Endothelial cell of umbilical vein (primary cell): ENCODE results near the gene EGLN1. TPM values are rescaled to one million over a fixed set of nuclear protein-coding genes. Genes with fewer than 3 reads are reported as not detected.

Experiments
- BruUV-seq: library from RNA; stranded (reverse); fragments of 400-500 nt; replicated peaks from 2 replicates; lab custom pipeline; 2021; lab: Mats Ljungman, UMichigan
- CTCF ChIA-PET: fragments of 300-600, 350-600 bp; sonication (Branson Sonifier 250); formaldehyde crosslinking; loops from one replicate; lab custom pipeline; 2021; ENCODE audit warnings: antibody characterized with exemption, inconsistent platforms; lab: Charles Lee
- POLR2A ChIA-PET: fragments of 300-600, 350-600 bp; sonication (Branson Sonifier 250); formaldehyde crosslinking; loops from one replicate; lab custom pipeline; 2021; ENCODE audit warnings: antibody characterized with exemption, inconsistent platforms; lab: Charles Lee
- DNase-seq: peaks from one replicate; pipeline ENCODE4 v3.0.0-alpha.2; 2011; ENCODE audit warnings: low read depth, low spot score
- FAIRE-seq: peaks from 2 replicates; lab custom pipeline; 2011; peaks lifted over from hg19 to GRCh38; lab: Jason Lieb, UNC
- H2AFZ ChIP-seq: 2 replicates; pipeline ENCODE4 v1.6.0; 2012; ENCODE audit warnings: low read depth, low read length, control low read depth, inconsistent platforms
- H3K27ac ChIP-seq: 2 replicates; pipeline ENCODE4 v1.5.1; 2011; ENCODE audit warnings: low read depth, mild to moderate bottlenecking, control low read depth, low read length, moderate library complexity; ENCODE audit not compliant: insufficient read depth
- H3K27me3 ChIP-seq, 2 experiments: 2 replicates each; pipeline versions ENCODE4 v1.6.0 to v1.6.1; 2011; ENCODE audit warnings: low read length in 2 of 2, mixed read lengths in 1 of 2; ENCODE audit not compliant: control insufficient read depth in 2 of 2, insufficient read depth in 2 of 2
- H3K36me3 ChIP-seq, 2 experiments: 2 replicates in 1 of 2; 3 replicates in 1 of 2; pipeline ENCODE4 v1.5.1; 2011; ENCODE audit warnings: low read length in 2 of 2, mild to moderate bottlenecking in 1 of 2, moderate library complexity in 1 of 2; ENCODE audit not compliant: control insufficient read depth in 2 of 2, insufficient read depth in 2 of 2; ENCODE audit errors: extremely low read depth in 1 of 2
- H3K4me1 ChIP-seq: 3 replicates; pipeline ENCODE4 v1.5.1; 2011; ENCODE audit warnings: mild to moderate bottlenecking, low read length; ENCODE audit not compliant: control insufficient read depth, insufficient read depth; ENCODE audit errors: extremely low read depth
- H3K4me2 ChIP-seq: 2 replicates; pipeline ENCODE4 v1.6.1; 2011; ENCODE audit warnings: low read length, control low read depth, mixed read lengths; ENCODE audit not compliant: insufficient read depth
- H3K4me3 ChIP-seq, 3 experiments: fragments of 200-600 bp in 1 of 3; sonication (generic), shearing (Covaris generic) in 1 of 3; replicated peaks in 1 of 3; 2 replicates each; pipeline ENCODE4 v1.5.1; 2011 to 2016; ENCODE audit warnings: control low read depth in 3 of 3, low read length in 3 of 3, mild to moderate bottlenecking in 2 of 3, inconsistent platforms in 1 of 3, low read depth in 1 of 3, moderate library complexity in 1 of 3; ENCODE audit not compliant: insufficient read depth in 1 of 3
- H3K79me2 ChIP-seq: 2 replicates; pipeline ENCODE4 v1.6.0; 2012; ENCODE audit warnings: low read length, inconsistent platforms; ENCODE audit not compliant: control insufficient read depth, insufficient read depth
- H3K9ac ChIP-seq: replicated peaks from 2 replicates; pipeline ENCODE3; 2011; ENCODE audit warnings: low read length, control low read depth; ENCODE audit not compliant: insufficient read depth; ENCODE audit errors: extremely low read depth
- H3K9me1 ChIP-seq: replicated peaks from 3 replicates; pipeline ENCODE4 v1.6.0; 2011; ENCODE audit warnings: mild to moderate bottlenecking, low read length; ENCODE audit not compliant: control insufficient read depth, insufficient read depth; ENCODE audit errors: extremely low read depth
- H3K9me3 ChIP-seq: replicated peaks from 2 replicates; pipeline ENCODE4 v1.5.1; 2012; ENCODE audit warnings: low read length, inconsistent platforms; ENCODE audit not compliant: control insufficient read depth, insufficient read depth
- H4K20me1 ChIP-seq: replicated peaks from 2 replicates; pipeline ENCODE3; 2011; ENCODE audit warnings: mild to moderate bottlenecking, low read length; ENCODE audit not compliant: control insufficient read depth, insufficient read depth; ENCODE audit errors: extremely low read depth
- EZH2 ChIP-seq: IDR thresholded peaks from 2 replicates; pipeline ENCODE4 v1.6.1; 2012; ENCODE audit warnings: borderline replicate concordance, low read depth, mild to moderate bottlenecking, moderate library complexity, low read length, inconsistent platforms; ENCODE audit not compliant: severe bottlenecking
- FOS ChIP-seq: IDR thresholded peaks from 2 replicates; pipeline ENCODE4 v1.6.1; 2011; ENCODE audit warnings: mild to moderate bottlenecking, low read length, moderate library complexity, borderline replicate concordance; ENCODE audit not compliant: insufficient read depth
- GATA2 ChIP-seq: IDR thresholded peaks from 2 replicates; pipeline ENCODE4 v1.7.0; 2011; ENCODE audit warnings: low read depth, mild to moderate bottlenecking, moderate library complexity, mixed read lengths, low read length; ENCODE audit not compliant: insufficient read length, insufficient read depth
- JUN ChIP-seq: IDR thresholded peaks from 2 replicates; pipeline ENCODE4 v1.6.1; 2011; ENCODE audit warnings: borderline replicate concordance, low read depth; ENCODE audit not compliant: insufficient read length, insufficient read depth
- MYC ChIP-seq: IDR thresholded peaks from one replicate; pipeline ENCODE4 v1.6.1; 2011; ENCODE audit warnings: mild to moderate bottlenecking, low read depth, low read length
- POLR2A ChIP-seq: IDR thresholded peaks from 2 replicates; pipeline ENCODE4 v1.6.1; 2012; ENCODE audit warnings: low read depth, mild to moderate bottlenecking, control low read depth, low read length
- POLR2AphosphoS5 ChIP-seq: IDR thresholded peaks from 2 replicates; pipeline ENCODE4 v1.6.1; 2012; ENCODE audit warnings: low read depth, mild to moderate bottlenecking, control low read depth, low read length, moderate library complexity; ENCODE audit not compliant: insufficient read depth
- dilution Hi-C: fragments of 300-500 bp; cut with MboI; formaldehyde crosslinking; loops from one replicate; pipeline ENCODE4 v1.15.0; 2019; ENCODE audit warnings: low sequenced_read_pairs; ENCODE audit not compliant: extremely low pct_ligation_motif_present
- intact Hi-C: fragments of 100-400 bp; cut with micrococcal nuclease; formaldehyde crosslinking; loops from one replicate; pipeline ENCODE4 v1.10.0; 2022
- polyA plus RNA-seq, 4 experiments: library from polyadenylated mRNA; depleted of rRNA in 3 of 4; stranded (reverse) in 3 of 4; unstranded in 1 of 4; fragments of >200 nt; gene quantifications; 2 replicates each; pipeline versions ENCODE4 v1.2.1 to v1.2.3, GENCODE V29; 2011 to 2012; ENCODE audit warnings: missing spikeins in 1 of 4
- total RNA-seq: library from RNA; stranded (reverse); gene quantifications from 2 replicates; pipeline ENCODE4 v1.2.3, GENCODE V29; 2021
- TF ChIP-seq, protein P1 (sequence below): IDR thresholded peaks from 2 replicates; pipeline ENCODE4 v1.6.1; 2011; ENCODE audit not compliant: insufficient read depth, insufficient read length
- TF ChIP-seq, protein P2 (sequence below), 2 donors: IDR thresholded peaks; 1 replicate in 1 of 2; 2 replicates in 1 of 2; pipeline ENCODE4 v1.5.1; 2011; ENCODE audit warnings: low read length in 2 of 2, mild to moderate bottlenecking in 2 of 2, moderate library complexity in 2 of 2, control low read depth in 1 of 2, inconsistent platforms in 1 of 2, low read depth in 1 of 2; ENCODE audit not compliant: insufficient read depth in 1 of 2; ENCODE audit errors: extremely low read depth in 1 of 2

EGLN1 gene
- total and polyA plus RNA-seq, 2 donors (not counting 3 experiments of a cell fraction or from before 2014, with no cell fraction given), result 13.7 to 38.1 TPM

DNA sequence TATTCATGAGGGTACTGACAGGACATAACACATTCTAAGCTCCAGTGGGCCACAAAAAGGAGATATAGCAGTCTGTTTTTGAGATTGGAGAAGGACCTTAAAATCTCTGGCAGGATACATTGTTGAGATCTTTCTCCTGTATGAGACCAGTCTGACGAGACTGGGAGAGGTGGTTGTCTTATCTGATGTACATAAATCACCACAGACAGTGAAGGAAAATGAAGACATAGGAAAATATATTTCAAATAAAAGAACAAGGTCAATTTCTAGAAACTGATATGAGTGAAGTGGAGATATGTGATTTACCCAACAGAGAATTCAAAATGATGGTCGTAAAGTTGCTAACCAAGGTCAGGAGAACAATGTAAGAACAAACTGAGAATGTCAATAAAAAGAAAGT, 21.3 kb upstream of the EGLN1 start:
- Histone ChIP-seq H3K9me1 (no peaks in the 10 kb centered on the region), H3K79me2 (no peaks in the 10 kb centered on the region), H3K9me3 (no peaks in the 10 kb centered on the region), H3K9ac (no peak overlapping the region), H3K4me2 (no peak overlapping the region), H3K36me3 (no peaks in the 10 kb centered on the region), H3K27me3 (peaks cover 5 to 7% of the 10 kb centered on the region in 2 experiments), H4K20me1 (no peaks in the 10 kb centered on the region), H2AFZ (no peak overlapping the region), H3K4me1 (no peaks in the 10 kb centered on the region), H3K4me3 (no peak overlapping the region), H3K27ac (no peak overlapping the region)
- DNase-seq, result no peak
- FAIRE-seq, result no peak
- POLR2A ChIA-PET, result no interaction called here
- dilution Hi-C loops, result no loop called here
- TF ChIP-seq MYC (no peak), EZH2 (no peak), FOS (no peak), POLR2AphosphoS5 (no peak), POLR2A (no peak), JUN (no peak), GATA2 (no peak)
- TF ChIP-seq, protein P1, sequence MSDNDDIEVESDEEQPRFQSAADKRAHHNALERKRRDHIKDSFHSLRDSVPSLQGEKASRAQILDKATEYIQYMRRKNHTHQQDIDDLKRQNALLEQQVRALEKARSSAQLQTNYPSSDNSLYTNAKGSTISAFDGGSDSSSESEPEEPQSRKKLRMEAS, result no peak
- TF ChIP-seq, protein P2, sequence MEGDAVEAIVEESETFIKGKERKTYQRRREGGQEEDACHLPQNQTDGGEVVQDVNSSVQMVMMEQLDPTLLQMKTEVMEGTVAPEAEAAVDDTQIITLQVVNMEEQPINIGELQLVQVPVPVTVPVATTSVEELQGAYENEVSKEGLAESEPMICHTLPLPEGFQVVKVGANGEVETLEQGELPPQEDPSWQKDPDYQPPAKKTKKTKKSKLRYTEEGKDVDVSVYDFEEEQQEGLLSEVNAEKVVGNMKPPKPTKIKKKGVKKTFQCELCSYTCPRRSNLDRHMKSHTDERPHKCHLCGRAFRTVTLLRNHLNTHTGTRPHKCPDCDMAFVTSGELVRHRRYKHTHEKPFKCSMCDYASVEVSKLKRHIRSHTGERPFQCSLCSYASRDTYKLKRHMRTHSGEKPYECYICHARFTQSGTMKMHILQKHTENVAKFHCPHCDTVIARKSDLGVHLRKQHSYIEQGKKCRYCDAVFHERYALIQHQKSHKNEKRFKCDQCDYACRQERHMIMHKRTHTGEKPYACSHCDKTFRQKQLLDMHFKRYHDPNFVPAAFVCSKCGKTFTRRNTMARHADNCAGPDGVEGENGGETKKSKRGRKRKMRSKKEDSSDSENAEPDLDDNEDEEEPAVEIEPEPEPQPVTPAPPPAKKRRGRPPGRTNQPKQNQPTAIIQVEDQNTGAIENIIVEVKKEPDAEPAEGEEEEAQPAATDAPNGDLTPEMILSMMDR (IDR thresholded peaks at IDR 0.05; ENCODE audit: extremely low read depth in 1 of 2, insufficient read depth in 1 of 2, low read depth in 1 of 2, low read length in 2 of 2), result no peak
- no TSS peak for BruUV-seq
- intact Hi-C loops, result no loop called here
- CTCF ChIA-PET, result no interaction called here
